Caki2 (cell line): Measurements from ENCODE around the gene WSB1. TPM values are rescaled to one million over a fixed set of nuclear protein-coding genes. Genes with fewer than 3 reads are reported as not detected.

Source experiments
- DNase-seq: peaks from one replicate; pipeline ENCODE4 v3.0.0-alpha.2; 2015; ENCODE audit warnings: low read depth
- in situ Hi-C: cut with HindIII; loops from 2 replicates; pipeline ENCODE4 v1.10.0; 2016; ENCODE audit warnings: low sequenced_read_pairs, low pct_unique_long_range_greater_than_20kb, mixed read lengths
- total RNA-seq: library from RNA; depleted of rRNA; stranded (reverse); fragments of >200 nt; shearing (Covaris generic); gene quantifications from 2 replicates; pipeline ENCODE4 v1.2.3, GENCODE V29; 2014; ENCODE audit warnings: low replicate concordance

WSB1 gene
- total RNA-seq, 1 experiment from 2014 or later = 28.0 TPM

GRCh38 chr17:27346228-27346899 lies 52.5 kb downstream of the WSB1 start:
- no peak for DNase-seq
- in situ Hi-C loops = loop anchor here (25.0 kb wide), 1 partner anchor 216 kb away; no protein-coding TSS in a partner anchor

GRCh38 chr17:27348196-27348595 lies 54.3 kb downstream of the WSB1 start:
- in situ Hi-C loops = loop anchor here (25.0 kb wide), 1 partner anchor 214 kb away; no protein-coding TSS in a partner anchor
- no peak for DNase-seq

- in situ Hi-C loops = loop anchor here (25.0 kb wide), 1 partner anchor 213 kb away; no protein-coding TSS in a partner anchor
- DNase-seq = peak; percentile 40
Observed at GRCh38 chr17:27349540-27350021, 55.7 kb downstream of the WSB1 start.

GRCh38 chr17:27351759-27352158 lies 57.8 kb downstream of the WSB1 start:
- DNase-seq = no peak
- in situ Hi-C loops = no loop called here

GRCh38 chr17:27352448-27353032 lies 58.6 kb downstream of the WSB1 start:
- in situ Hi-C loops = no loop called here
- peak; percentile 22 for DNase-seq

GRCh38 chr17:27353033-27353460 lies 59.1 kb downstream of the WSB1 start:
- in situ Hi-C loops = no loop called here
- no peak for DNase-seq

- peak; percentile 96 for DNase-seq
- in situ Hi-C loops = no loop called here
Observed at GRCh38 chr17:27353461-27354050, 59.6 kb downstream of the WSB1 start.

- in situ Hi-C loops = no loop called here
- DNase-seq = no peak
Observed at GRCh38 chr17:27354051-27354490, 60.2 kb downstream of the WSB1 start.

GRCh38 chr17:27354491-27355081 lies 60.7 kb downstream of the WSB1 start:
- in situ Hi-C loops = no loop called here
- DNase-seq = peak; percentile 23

GRCh38 chr17:27355419-27355818 lies 61.5 kb downstream of the WSB1 start:
- in situ Hi-C loops = no loop called here
- DNase-seq = no peak

GRCh38 chr17:27356091-27356705 lies 62.3 kb downstream of the WSB1 start:
- no peak for DNase-seq
- in situ Hi-C loops = no loop called here

GRCh38 chr17:27357236-27357635 lies 63.3 kb downstream of the WSB1 start:
- in situ Hi-C loops = no loop called here
- no peak for DNase-seq

GRCh38 chr17:27360507-27360906 lies 66.6 kb downstream of the WSB1 start:
- no peak for DNase-seq
- in situ Hi-C loops = no loop called here

GRCh38 chr17:27361695-27362094 lies 67.8 kb downstream of the WSB1 start:
- DNase-seq = no peak
- in situ Hi-C loops = no loop called here

- in situ Hi-C loops = no loop called here
- DNase-seq = no peak
Observed at GRCh38 chr17:27362503-27362902, 68.6 kb downstream of the WSB1 start.

- in situ Hi-C loops = no loop called here
- no peak for DNase-seq
Observed at GRCh38 chr17:27362909-27363308, 69.0 kb downstream of the WSB1 start.

GRCh38 chr17:27363326-27363725 lies 69.4 kb downstream of the WSB1 start:
- no peak for DNase-seq
- in situ Hi-C loops = no loop called here
